Activated T-cell treated with anti-CD3 and anti-CD28 coated beads for 4 hours (primary cell): Measurements from ENCODE around the gene ITM2B.
"Not testable (repeated sequence)": the region's sequence is repeated elsewhere in the genome, so short reads cannot be mapped to it uniquely, and the experiment has no call there.

ENCODE experiments used
- DNase-seq: peaks from one replicate; pipeline ENCODE4 v3.0.0-alpha.2; 2020

The ITM2B gene

GRCh38 chr13:48230541-48230940, 2.5 kb upstream of the ITM2B start:
- no peak for DNase-seq

GRCh38 chr13:48231080-48231479, 1.9 kb upstream of the ITM2B start:
- DNase-seq, result no peak

- no peak for DNase-seq
Measured at GRCh38 chr13:48231933-48232332, 1.1 kb upstream of the ITM2B start.

DNA sequence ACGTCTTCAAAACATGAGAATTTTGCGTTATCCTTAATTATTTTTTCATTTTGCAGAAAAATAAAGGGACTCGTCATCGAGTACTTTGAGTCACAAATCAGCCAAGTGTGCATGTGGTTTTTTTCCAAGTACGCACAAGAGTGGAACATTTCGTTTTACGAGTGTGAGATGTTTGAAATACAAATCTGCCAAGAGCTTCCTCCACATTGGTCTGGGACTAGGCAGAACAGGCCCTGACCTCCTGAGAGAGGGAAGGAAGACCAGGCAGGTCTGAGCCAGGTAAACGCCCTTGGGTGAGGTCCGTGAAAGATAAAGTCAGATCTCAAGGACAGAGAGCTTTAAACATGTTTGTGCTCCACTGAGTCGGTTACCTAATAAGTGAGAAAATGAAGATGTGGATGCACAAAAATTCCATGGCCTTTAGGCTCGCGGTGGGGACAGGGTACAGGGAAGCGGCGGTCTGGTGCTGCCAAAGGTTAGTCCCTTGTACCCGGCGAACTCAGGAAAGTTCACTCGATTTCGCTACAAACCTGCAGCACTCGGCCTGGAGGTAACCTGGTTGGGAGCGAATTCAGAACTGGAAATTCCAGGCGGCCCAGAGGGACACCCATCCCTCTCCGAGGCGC, 473 bp upstream of the ITM2B start:
- DNase-seq, result no peak

DNA sequence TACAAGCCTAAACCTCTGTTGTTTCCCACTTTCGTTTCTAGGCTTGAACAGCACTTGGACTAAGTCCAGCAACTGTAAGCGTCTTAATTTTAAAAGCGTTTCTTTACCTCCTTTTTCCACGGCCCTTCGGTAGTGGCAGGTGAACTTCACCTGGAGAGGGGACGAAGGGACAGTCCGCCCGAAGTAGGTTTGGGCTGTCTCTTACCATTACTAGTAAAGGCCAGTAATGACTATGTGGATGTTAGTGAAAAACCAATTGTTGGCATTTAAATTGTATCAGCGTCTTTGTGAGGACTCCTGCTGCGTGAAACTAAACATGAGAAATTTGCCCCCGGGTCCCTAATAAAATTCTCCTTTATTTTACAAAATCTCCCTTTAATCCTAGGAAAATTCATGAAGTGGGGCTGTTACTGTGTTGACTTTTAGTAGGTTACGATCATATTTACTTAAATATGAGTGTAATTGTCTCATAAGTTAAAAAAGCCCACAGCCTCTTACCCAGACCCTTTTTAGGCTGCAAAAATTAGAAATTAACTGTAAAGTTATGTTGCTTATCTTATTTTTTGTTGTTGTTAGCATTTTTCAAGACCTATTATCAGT, 983 bp downstream of the ITM2B start:
- DNase-seq, result no peak

DNA sequence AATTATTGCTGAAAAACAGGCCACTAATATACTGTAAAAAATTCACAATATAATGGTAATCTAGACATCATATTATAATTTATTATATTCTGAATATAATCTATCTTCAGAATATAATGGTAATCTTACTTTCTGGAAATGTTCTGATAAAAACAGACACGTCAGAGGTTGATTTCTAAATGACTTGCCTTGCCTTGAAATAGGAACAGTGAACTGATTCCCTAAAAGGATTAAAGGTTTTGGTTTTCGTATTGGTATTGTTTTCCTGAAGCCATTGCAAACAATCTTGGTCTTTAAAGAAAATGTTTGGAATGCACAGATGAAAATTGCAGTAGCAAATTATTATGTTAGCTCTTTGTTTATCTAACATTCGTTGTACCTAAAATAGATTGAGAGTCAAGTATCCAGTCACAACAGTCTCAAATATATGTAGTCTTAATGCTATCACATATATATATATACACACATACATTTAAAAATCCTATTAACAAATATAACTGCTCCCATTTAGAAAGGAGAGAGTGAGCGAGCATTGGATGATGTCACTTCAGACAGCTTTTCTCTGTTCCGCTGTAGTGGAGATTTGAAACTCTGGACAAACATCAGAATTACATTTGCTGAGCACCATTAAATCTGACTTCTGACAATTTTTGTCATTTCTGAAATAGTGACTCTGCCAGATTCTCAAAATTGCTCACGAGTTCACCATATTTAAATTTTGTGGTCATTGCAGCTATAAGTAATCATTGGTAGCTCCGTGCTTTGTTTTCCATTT, 1.7 kb downstream of the ITM2B start:
- no peak for DNase-seq

GRCh38 chr13:48235341-48236135, 2.5 kb downstream of the ITM2B start:
- DNase-seq, result no peak

DNA sequence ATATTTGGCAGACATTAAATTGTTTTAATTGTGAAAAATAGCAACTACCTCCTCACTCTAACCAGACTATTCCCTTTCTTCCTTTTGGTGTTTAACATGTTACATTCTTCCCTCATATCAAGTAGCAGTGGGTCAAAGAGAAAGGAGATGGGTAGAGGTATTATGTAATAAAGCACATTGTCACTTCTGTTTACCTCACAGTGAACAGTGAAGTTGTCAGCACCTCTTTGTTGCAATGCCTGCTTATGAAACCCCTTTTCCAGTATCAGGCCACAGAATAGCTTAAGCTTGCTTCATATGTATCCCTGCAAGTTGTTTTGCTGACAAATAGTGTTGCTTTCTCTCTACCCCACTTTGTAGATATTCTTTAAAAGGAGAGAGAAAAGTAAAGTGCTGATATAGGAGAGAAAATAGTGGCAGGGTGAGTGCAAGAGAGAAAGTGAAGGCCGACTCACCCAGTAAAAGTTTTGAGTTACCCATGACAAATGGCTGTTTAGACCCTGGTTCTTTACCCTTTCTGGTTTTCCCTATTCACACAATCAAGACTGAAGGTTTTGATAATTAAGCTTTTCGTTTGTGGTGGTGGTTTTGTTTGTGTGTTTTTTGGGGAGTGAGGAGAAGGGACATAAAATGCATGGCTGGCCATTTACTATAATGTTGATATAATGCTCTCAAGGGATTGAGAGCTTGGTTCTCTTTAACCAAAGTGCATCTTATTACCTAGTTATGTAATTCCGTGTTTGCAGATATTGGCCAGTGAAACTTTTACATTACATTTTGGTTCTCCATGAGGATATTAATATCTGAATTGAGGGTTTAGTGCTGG, 3.7 kb downstream of the ITM2B start:
- no peak for DNase-seq

DNA sequence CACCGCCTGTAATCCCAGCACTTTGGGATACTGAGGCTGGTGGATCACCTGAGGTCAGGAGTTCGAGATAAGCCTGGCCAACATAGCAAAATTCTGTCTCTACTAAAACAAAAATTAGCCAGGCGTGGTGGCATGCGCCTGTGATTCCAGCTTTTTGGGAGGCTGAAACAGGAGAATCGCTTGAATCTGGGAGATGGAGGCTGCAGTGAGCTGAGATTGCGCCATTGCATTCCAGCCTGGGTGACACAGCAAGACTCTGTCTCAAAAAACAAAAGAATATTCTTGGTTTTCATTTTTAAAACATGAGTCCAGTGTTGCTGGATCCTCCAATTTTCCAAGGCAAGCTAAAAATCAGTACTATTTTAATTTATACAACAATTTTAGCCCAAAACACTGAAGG, 6.4 kb downstream of the ITM2B start:
- not testable (repeated sequence) for DNase-seq

DNA sequence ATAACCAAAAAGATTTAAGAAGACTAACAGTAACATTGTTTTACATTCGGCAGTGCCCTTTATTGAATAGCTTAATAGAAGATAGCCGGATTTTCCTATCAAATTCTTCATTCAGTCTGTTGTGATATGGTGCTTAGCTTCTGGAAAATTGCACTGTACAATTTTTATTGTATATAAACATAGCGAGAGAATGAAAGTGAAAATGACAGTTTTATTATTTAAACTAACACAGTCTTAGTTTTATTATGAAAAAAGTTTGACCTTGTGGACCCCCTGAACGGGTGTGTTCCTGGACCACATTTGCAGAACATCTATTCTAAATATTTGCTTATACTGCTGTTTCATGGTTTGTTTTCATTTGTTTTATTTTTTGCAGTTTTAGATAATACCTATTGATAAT, 8.6 kb downstream of the ITM2B start:
- DNase-seq, result no peak

- DNase-seq, result no peak
Measured at GRCh38 chr13:48242677-48243076, 9.7 kb downstream of the ITM2B start.

DNA sequence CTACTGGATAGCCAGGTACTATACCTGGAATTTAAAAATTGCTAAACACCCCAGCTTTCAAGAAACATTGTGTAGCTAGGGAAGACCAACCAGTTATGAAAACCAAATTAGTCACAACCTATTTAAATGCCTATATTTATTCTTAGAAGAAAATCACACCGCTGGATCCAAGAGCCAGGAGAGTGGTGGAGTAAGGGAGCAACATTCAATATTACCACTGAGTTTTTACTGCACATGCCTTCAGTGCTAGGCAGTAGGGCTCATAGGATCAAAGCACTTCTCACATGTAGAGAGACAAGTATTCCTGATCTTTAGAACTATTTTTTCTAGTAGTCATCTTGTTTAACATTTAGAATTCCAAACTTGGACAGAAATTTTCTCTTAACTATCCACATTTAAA, 11.2 kb downstream of the ITM2B start:
- no peak for DNase-seq

- DNase-seq, result no peak
Measured at GRCh38 chr13:48246102-48246501, 13.1 kb downstream of the ITM2B start.

- DNase-seq, result no peak
Measured at GRCh38 chr13:48249018-48249417, 16.0 kb downstream of the ITM2B start.

- DNase-seq, result no peak
Measured at GRCh38 chr13:48251611-48252081, 18.6 kb downstream of the ITM2B start.

- no peak for DNase-seq
Measured at GRCh38 chr13:48252176-48252575, 19.2 kb downstream of the ITM2B start.

- DNase-seq, result no peak
Measured at GRCh38 chr13:48253849-48254248, 20.8 kb downstream of the ITM2B start.

DNA sequence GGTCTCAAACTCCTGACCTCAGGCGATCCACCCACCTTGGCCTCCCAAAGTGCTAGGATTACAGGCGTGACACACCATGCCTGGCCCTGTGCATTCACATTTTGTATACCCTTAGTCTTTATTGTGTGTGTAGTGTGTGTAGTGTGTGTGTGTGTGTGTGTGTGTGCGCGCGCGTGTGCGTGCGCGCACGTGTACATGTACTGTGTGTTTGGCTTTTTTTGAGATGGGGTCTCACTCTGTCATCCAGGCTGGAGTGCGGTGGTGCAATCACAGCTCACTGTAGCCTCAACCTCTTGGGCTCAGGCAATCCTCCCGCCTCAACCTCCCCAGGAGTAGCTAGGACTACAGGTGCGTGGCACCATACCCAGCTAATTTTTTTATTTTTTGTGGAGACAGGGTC, 22.1 kb downstream of the ITM2B start:
- no peak for DNase-seq

DNA sequence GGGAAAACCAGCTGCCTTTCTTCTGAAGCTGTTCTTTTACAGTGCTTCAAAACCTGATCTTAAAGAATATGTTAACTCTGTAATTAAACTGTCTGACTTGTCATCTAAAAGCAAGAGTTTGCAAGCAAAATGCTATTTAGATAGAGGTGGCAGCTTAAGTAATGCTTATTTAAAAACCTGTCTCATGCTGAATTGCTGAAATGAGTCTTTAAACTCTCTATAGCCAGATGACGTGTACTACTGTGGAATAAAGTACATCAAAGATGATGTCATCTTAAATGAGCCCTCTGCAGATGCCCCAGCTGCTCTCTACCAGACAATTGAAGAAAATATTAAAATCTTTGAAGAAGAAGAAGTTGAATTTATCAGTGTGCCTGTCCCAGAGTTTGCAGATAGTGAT, 22.9 kb downstream of the ITM2B start:
- no peak for DNase-seq

GRCh38 chr13:48258002-48258401, 25.0 kb downstream of the ITM2B start:
- no peak for DNase-seq

DNA sequence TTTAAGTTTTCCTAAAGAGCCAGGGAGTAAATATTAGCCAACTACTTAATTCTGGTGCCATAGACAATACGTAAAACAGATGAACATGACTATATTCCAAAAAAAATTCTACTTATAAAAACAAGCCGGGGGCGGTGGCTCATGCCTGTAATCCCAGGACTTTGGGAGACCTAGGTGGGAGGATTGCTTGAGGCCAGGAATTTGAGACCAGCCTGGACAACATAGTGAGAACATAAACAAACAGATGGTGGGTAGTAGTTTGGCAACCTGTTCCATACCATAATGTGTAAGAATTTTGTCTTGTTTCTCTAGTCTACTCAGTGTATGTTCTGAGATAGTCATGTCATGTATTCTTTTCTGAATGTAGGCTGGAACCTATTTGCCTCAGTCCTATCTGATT, 25.4 kb downstream of the ITM2B start:
- no peak for DNase-seq

- DNase-seq, result no peak
Measured at GRCh38 chr13:48260970-48261369, 28.0 kb downstream of the ITM2B start.

GRCh38 chr13:48263196-48263595, 30.2 kb downstream of the ITM2B start:
- no peak for DNase-seq
